SK-N-SH treated with all-trans-retinoic acid at 6 μM for 48 hours (cell line): ENCODE results near the gene DET1.

Experiments used
- PATZ1 ChIP-seq: fragments of 250-450 bp; sonication (Bioruptor Pico); IDR thresholded peaks from 2 replicates; pipeline ENCODE4 v1.8.0; 2020; ENCODE audit warnings: mild to moderate bottlenecking, moderate library complexity, borderline replicate concordance
- TCF4 ChIP-seq: fragments of 250-450 bp; sonication (Bioruptor Pico); IDR thresholded peaks from 2 replicates; pipeline ENCODE4 v1.8.0; 2021; ENCODE audit warnings: mild to moderate bottlenecking, moderate library complexity, borderline replicate concordance
- TF ChIP-seq, protein P1 (sequence below): fragments of 250-450 bp; sonication (Bioruptor Pico); IDR thresholded peaks from 2 replicates; pipeline ENCODE4 v1.8.0; 2021; ENCODE audit warnings: low read depth, mild to moderate bottlenecking, moderate library complexity, borderline replicate concordance

DNA sequence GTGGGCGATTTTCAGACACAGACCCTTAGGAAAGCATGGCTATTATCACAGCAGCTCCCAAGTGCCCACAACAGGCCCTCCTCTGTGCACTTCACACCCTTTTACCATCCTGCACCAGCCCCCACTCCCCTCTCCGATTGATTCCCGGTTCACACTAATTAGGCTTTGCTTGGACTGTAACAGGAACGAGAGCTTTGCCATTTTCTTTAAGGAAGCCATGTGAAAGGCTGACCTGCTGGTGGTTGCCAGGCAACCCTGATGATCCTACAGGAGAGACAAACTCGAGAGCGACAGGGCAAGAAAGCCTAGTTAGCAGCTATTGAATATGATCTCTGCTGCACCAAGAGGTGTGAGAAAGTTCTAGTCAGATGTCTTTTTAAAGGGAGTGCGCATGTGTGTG is 28.2 kb upstream of the DET1 start:
- TF ChIP-seq PATZ1 = no peak
- TF ChIP-seq TCF4 (CRISPR knock-in tag) = no peak
- TF ChIP-seq, protein P1, sequence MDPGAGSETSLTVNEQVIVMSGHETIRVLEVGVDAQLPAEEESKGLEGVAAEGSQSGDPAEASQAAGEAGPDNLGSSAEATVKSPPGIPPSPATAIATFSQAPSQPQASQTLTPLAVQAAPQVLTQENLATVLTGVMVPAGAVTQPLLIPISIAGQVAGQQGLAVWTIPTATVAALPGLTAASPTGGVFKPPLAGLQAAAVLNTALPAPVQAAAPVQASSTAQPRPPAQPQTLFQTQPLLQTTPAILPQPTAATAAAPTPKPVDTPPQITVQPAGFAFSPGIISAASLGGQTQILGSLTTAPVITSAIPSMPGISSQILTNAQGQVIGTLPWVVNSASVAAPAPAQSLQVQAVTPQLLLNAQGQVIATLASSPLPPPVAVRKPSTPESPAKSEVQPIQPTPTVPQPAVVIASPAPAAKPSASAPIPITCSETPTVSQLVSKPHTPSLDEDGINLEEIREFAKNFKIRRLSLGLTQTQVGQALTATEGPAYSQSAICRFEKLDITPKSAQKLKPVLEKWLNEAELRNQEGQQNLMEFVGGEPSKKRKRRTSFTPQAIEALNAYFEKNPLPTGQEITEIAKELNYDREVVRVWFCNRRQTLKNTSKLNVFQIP (CRISPR knock-in tag) = no peak
